HG02970 (cell line): ENCODE results near the gene IFT20.

Source experiments
- ATAC-seq: cut with Tn5 transposase; IDR thresholded peaks from one replicate; pipeline ENCODE4 v1.9.1; 2021; ENCODE audit warnings: mild to moderate bottlenecking, moderate library complexity, moderate number of reproducible peaks; ENCODE audit not compliant: unreplicated experiment, low FRiP score

The IFT20 gene

DNA sequence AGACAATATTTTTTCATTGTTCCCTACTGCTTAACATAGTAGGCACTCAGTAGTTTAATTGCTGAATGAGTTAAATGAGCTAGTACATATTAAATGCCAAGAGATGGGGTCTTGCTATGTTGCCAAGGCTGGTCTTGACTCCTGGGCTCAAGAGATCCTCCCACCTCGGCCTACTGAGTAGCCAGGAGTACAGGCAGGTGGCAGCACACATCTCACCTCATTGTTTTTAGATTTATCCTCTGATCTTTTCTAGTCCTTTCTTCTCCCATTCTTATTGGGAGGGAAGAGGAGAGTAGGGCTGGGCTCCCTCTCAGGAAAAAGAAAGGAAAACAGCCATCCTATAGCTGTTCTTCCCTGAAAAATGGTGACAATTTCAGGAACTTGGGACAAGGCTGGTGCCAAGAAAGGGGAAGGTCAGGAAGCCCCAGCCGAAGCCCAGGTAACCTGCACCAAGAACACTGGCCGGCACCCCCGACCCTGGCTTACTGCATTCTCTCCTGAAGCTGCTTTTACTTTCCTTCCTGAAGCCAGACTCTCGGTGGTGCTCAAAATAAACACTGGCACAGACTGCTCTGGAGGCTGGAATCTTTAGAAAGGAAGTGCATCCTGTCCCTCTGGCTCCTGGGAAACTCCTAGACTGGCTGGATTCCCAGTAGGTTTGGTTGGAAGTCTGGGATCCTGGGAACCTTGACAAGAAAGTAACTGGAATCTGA lies 2.9 kb upstream of the IFT20 start:
- no peak for ATAC-seq

- ATAC-seq = no peak
These were observed 943 bp upstream of the IFT20 start for GRCh38 chr17:28335959-28336871.

DNA sequence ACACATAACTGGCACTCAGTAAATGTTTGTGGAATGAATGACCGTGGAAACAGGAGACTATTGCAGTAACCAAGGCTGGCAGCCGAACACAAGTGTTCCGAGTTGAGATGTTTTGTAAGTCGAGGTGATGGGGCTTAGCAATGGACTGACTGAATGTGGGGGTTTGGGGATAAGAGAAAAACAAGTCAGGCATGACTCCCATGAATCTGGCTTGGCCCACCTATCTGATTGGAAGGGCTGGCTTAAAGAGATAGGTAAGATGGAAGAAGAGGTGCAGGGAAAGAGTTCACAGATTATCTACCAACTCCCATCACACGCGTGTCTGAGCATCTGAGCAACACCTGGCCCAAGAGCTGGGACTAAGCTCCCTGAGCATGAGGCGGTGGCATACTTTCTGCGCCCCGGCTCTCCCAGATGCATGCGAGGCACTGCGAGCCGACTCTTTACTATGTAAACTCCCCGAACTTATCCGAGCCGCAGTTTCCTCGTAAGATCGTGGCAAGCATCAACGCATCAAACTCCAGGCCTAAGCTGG lies 539 bp downstream of the IFT20 start:
- no peak for ATAC-seq

- no peak for ATAC-seq
These were observed 1.1 kb downstream of the IFT20 start for GRCh38 chr17:28334171-28334570.

DNA sequence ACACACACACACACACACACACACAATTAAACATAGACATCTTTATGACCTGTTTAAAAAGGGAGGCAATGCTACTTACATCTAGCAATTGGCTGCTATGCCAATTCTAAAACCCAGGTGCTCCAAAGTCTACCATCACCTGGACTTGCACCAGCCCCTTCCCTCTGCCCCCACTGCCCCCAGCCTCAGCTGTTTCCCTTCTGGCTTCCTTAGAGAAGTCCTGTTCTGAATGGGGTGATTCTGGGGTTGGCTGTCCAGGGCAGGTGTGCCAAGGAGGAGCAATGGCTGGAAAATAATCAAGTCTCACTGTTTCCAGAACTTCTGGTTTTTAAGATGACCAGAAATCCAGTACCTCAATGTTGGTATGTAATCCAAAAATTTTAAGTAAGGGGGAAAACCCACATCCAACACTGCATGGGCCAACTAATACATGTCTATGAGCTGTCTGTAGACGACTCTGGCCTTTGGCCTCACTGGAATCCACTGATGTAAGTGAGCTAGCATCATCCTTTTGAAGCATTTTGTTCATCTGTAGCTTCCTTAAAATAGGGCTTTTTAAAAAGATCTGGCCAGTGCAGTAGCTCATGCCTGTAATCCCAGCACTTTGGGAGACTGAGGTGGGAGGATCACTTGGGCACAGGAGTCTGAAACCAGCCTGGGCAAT lies 2.1 kb downstream of the IFT20 start:
- no peak for ATAC-seq

DNA sequence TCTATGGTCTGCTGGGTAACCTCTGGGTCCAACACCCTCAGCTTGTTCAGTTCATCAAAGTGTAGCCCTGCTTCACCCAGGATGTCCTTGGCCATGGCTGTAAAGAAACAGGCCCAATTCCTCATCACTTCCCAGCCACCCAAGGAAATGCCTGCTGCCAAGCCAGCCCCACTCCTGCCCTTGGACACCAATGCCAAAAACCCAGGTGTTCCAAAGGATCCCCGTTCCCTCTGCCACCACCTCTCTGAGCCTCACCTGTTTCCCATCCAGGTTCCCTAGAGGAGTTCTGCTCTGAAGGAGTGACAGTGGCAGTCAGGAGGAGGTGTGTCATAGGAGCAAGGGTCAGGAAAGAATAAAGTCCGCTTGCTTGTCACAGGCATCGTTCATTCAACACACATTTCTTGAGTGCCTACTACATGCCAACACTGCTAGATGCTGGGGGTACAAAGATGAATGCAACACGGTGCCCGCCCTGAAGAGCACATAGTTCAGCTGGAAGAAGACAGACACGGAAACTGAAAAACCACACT lies 3.3 kb downstream of the IFT20 start:
- no peak for ATAC-seq

DNA sequence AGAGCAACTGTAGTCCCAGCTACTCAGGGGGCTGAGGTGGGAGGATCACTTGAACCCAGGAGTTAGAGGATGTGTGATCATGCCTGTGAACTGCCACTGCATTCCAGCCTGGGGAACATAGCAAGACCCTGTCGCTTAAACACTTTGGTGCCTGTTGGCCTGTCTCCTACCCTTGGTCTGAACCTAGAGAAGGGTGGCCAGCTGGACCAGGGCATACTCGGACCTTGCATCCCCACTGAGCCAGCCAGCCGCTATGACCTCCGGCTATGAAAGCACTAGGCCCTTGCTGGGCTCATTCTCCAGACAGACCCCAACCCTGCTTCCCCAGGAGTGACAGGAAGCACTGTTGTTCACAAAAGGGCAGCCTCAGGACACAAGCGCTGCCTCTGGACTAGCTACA lies 4.6 kb downstream of the IFT20 start:
- no peak for ATAC-seq

DNA sequence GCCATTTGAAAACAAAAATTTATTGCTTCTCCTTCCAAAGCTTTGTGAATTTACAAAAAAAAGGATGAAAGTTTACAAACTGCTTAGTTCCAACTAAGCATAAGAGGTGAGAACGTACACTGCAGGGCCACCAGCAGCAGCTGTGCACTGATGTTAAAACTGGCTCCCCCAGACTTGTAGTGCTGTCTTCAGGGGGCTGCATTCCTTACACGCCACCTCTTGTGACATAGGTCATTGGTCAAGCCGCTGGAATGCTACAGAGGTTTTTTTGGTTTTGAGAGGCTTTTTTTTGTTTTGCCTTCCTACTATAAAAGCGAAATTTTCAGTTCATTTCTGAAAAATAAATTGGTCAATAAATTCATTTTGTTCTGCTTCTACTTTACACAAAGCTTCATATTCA lies 6.9 kb downstream of the IFT20 start:
- no peak for ATAC-seq

DNA sequence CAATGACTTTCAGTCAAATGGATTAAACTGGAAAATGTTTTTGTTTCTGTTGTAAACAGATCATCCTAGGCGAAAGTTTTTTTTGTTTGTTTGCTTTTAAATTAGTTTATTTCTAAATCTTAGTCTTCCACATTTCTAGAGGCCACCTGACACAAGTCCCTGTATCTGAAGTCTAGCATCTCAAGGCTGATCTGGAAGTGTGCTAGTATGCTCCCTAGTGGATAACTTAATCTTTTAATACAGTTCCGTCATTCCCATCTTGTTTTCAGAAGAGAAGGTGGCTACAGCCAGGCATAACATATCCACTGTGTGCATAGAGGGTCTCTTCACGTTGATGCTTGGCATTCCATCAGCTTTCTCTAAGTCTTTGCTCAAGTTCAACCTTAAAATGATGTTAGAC lies 7.6 kb downstream of the IFT20 start:
- ATAC-seq = no peak

DNA sequence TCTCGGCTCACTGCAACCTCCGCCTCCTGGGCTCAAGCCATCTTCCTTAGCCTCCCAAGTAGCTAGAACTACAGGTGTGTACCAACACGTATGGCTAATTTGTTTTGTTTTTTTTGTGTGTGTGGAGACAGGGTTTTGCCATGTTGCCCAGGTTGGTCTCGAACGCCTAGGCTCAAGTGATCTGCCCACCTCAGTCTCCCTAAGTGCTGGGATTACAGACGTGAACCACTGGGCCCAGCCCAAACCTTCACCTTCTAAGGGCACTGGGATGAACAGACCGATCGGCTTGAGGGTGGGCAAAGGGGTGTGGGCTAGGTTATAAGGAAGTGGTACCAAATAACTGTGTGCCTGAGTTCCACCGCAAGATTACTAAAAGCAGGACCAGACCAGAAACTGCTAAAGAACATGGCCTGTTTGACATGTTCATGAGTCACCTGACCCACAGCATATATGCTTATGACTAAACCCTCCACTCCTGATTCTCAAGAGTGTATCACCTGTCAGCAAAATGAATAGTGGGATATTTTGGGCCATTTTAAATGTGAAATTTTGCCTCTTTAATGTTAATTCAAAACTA lies 8.2 kb downstream of the IFT20 start:
- no peak for ATAC-seq

GRCh38 chr17:28326114-28326513 lies 9.2 kb downstream of the IFT20 start:
- no peak for ATAC-seq

DNA sequence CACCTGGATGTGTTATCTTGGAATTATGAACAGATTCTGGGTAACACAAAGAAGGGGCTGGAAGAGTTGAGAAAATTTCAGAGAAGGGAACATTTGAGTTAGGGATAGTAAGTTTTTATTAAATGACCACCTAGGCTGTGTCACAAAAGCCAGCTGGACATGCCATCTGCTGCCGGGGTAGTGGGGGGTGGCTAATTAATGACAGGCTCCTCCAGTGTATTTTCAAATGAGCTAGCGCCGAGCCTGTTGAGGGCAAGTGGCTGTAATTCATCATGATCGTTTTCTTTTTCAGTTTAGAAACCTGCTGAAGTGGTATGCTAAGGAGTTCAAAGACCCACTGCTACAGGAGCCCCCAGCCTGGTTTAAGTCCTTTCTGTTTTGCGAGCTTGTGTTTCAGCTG lies 10.1 kb downstream of the IFT20 start:
- ATAC-seq = no peak

- no peak for ATAC-seq
These were observed 10.5 kb downstream of the IFT20 start for GRCh38 chr17:28324781-28325180.

DNA sequence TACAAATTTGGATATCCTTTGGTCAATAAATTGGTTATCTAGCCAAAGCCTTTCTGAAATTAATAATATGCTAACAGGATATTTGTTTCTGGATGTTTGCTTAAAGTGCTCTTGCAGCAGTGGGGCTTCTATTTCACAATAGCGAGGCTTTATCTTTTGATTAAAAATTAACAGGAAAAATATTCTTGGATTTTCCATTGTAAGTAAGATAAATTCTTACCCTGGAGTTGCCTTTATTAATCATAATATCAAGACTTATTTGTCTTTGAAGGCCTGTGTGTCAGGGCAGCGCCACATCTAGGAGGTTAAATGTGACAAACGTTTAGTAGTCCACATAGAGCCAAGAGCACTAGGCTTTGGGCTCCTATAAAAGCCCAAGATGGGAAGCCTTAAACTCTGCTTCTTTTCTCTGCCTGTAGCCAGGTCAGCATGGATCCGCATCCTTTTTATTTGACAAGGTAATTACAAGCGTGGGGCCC lies 11.0 kb downstream of the IFT20 start:
- ATAC-seq = no peak

DNA sequence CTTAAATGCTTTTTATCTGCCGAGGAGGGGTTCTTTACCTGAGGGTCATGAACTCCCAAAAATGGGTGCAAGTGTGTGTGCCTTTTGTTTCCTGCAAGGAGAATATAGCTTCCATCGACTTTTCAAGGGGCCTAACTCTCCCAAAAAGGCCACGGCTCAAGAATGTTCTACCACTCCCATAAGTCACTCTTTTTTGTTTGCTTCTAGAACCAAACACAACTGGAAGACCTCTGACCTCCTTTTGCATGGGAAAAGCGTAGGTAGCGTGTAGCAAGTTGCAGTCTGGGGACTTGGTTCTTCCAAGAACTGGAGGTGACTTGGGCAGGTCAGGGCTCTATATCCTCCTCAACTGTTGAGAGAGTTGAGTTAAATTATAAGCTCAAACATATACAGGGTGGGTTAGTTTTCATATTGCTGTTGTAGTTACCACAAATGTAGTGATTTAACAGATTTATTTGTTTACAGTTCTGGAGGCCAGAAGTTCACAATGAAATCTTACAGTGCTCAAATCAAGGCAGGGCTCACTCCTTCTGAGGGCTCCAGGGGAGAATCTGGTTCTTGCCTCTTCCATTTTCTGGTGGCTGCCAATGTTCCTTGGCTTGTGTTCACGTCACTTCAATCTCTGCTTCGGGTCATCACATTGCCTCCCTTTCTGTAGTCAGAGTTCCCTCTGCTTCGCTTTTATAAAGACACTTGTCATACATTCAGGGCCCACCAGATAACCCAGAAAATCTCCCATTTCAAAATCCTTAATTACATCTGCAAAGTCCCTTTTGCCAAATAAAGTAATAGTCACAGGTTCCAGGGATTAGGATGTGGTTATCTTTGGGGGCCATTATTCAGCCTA lies 14.8 kb downstream of the IFT20 start:
- no peak for ATAC-seq

GRCh38 chr17:28319598-28319935 lies 15.7 kb downstream of the IFT20 start:
- no peak for ATAC-seq

DNA sequence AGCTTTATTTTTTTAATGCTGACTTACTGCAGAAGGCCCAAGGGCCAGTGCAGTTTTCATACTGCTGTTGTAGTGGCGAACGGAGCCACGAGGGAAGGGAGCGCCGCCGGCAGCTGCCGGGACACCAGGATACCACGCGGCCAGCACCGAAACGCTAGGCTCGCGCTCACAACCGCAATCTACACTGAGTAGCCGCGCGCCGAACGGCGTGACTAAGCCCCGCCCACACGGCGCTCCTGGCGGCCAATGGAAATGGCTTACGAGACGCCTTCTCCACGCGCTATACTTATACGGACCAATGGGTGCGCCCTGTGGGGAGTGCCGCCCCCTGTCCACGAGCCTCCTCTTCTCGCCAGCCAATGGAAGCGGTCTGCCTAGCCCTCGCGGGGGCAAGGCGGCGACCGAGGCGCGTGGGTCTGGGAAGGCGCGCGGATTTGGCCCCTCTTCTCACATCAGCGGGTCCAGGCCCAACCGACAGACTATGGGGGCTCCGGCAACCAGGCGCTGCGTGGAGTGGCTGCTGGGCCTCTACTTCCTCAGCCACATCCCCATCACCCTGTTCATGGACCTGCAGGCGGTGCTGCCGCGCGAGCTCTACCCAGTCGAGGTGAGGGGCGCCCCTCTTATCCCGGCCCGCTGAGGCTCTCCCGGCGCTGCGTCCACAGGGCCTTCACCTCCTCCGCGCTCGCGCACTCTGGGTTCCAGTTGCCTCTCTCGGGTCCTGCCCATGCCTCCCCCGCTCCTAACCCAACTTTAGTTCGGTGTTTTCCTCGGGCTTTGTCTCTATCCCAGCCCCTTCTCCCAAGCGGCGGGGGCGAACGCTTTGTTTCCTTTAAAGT lies 16.3 kb downstream of the IFT20 start, which contains the start of gene TMEM97:
Gene TMEM97 (plus strand): TSS at position 442 of the 839 bp plus-strand sequence. CDS start 40 bp downstream, at position 482.
- peak; percentile 90 for ATAC-seq

GRCh38 chr17:28317966-28318758 lies 17.1 kb downstream of the IFT20 start:
- ATAC-seq = no peak
